Activated CD4-positive, alpha-beta T cell treated with anti-CD3 and anti-CD28 coated beads, Interleukin-2, amount 50 U/mL, for 16 hours (primary cell): ENCODE measurements around the gene CYP4Z1.
"Not testable (repeated sequence)": the region's sequence is repeated elsewhere in the genome, so short reads cannot be mapped to it uniquely, and the experiment has no call there.

Source experiments
- DNase-seq: peaks from one replicate; pipeline ENCODE4 v3.0.0-alpha.2; 2020

Gene CYP4Z1

DNA sequence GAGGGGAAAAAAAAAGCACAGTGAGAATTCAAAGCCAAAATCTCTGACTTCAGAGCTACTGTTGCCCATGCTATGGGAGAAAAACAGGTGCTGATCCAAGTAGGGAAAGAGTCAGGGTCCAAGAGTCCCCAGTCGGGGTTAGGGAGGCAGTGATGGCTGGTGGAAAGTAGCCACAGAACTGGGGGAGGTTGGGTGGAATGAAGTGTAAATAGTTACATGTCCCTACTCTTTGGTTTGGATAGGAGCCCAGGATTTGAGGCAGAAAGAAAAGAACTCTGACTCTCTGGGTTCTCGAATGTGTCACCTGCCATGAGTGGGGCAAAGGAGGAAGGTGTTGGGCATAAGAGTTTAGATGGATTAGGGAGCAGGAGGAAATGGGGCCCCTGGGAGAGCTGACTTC lies 61.8 kb downstream of the CYP4Z1 start:
- DNase-seq, result not testable (repeated sequence)

DNA sequence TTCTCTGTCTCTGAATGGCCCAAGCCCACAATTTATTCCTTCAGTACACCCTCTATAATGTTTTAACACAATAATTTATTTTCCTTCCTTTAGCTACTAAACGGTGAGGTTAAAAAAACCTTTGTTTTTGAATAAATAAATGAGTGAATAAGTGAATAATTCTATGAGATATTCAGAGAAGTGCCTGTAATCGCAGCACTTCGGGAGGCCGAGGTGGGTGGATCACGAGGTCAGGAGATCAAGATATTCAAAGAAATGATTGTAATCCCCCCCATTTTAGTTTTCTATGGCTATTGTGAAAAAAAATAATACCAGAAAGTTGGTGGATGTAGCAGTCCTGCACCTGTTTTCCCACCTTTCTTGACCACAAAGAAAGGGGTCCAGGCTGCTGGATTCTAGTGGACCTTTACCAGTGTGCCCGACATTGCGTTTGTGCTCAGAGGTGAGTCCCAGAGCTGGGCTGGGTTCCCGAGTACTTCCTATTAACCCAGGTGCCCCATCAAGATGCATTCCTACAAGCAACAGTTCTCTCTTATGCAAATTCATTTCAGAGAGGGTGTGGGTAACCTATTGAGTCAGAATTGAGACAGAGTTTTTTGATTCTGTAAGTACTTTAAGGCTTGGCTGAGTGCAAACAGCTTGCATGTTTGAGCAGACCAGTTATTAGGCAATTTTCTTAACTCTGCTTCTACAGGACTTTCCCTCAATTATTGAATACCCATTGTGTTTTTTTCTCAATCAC lies 62.6 kb downstream of the CYP4Z1 start:
- not testable (repeated sequence) for DNase-seq

DNA sequence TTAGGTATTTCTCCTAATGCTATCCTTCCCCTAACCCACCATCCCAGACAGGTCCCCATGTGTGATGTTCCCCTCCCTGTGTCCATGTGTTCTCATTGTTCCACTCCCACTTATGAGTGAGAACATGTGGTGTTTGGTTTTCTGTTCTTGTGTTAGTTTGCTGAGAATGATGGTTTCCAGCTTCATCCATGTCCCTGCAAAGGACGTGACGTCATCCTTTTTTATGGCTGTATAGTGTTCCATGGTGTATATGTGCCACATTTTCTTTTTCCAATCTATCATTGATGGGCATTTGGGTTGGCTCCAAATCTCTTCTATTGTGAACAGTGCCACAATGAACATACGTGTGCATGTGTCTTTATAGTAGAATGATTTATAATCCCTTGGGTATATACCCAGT lies 65.6 kb downstream of the CYP4Z1 start:
- not testable (repeated sequence) for DNase-seq

DNA sequence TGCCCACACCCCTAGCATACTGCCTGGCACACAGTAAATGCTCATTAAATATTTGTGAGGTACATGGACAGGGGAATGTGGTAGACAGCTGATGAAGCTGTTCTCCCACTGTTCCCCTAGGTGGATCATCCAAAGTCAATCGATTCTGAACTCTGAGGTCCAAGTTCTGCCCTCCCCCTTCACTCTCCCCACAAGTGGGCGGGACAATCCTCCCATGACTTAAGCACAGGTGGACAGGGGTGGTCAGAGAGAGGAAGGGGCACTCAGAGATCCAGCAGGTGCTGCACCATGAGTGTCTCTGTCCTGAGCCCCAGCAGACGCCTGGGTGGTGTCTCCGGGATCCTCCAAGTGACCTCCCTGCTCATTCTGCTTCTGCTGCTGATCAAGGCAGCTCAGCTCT lies 70.2 kb downstream of the CYP4Z1 start, which contains the start of gene CYP4A22:
TSS of gene CYP4A22 (plus strand) at position 244 of the 400 bp plus-strand sequence. CDS start at position 289, 45 bp downstream.
- no peak for DNase-seq

DNA sequence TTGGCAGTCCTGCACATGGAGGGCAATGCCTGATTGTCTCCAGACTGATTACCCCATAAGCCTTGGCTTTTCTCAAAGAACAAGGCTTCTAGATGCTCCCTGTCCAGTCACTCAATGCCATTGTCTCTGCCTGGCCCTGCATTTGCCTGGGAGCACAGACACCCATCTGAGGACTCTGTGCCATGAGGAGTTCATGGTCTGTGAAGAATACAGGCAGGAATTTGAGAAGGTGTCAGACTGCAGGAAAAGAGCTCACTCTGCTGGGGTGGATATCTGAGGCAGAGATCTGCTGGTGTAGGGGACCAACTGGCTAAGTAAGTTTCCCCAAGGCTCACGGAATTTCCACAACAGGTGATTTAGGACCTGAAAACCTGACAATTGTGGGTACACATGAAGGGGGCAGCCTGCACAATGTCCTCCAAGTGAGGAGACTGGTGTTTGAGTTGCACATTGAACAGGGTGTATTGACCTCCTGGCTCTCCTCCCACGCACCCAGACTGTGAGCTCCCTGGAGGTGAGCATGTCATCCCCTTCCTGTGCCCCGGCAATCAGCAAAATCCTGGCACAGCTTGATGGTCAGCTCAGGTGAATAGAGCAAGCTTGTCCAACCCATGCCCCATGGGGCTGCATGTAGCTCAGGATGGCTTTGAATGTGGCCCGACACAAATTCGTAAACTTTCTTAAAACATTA lies 71.0 kb downstream of the CYP4Z1 start:
- no peak for DNase-seq

DNA sequence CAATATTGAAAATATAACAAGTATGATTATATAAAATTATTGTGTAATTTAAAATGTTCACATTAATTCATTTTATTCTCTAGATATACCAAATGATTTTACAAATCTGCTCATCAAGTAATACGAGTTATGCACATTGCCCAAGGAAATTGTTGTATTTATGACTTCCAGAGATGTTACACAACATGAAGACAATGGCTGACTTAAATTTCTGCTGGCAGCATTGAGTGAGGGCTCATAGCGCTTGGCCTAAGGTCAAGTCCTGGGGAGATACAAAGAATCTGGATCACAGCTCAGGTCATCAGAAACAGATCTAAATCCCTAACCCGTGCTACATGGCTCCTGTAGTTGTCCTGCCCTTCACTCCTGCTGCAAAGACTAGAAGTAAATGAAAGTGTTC lies 73.3 kb downstream of the CYP4Z1 start:
- not testable (repeated sequence) for DNase-seq

DNA sequence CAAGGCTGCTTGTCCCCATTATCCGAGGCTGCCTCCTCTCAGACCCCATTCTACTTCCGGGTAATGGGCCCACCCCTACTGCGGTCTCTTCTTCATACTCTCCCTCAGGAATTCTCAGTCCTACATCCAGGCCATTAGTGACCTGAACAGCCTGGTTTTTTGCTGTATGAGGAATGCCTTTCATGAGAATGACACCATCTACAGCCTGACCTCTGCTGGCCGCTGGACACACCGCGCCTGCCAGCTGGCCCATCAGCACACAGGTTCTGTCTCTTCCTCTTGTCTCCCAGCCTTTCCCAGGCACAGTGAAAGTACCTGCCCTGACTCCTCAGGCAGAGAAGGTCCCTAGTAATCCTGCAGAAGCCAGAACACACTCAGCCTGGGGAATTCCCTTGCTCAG lies 76.6 kb downstream of the CYP4Z1 start:
- DNase-seq, result not testable (repeated sequence)

DNA sequence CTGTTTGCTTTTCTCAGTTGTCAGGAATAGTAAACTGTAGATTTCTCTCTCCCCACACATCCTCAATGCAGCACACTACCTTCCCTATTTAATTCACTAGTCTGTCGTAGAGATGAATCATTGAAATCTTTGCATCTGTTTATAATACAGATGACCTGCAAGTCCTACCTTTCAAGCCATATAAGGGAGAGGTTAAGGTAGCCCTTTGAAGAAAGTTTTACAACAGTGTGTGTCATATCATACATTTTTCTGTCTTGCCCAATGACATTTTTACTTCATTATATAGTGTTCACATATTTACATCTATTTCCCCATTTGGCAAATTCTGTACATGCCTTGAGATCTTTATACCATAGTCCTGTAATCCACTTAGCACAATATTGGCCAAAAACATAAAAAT lies 79.5 kb downstream of the CYP4Z1 start:
- not testable (repeated sequence) for DNase-seq

DNA sequence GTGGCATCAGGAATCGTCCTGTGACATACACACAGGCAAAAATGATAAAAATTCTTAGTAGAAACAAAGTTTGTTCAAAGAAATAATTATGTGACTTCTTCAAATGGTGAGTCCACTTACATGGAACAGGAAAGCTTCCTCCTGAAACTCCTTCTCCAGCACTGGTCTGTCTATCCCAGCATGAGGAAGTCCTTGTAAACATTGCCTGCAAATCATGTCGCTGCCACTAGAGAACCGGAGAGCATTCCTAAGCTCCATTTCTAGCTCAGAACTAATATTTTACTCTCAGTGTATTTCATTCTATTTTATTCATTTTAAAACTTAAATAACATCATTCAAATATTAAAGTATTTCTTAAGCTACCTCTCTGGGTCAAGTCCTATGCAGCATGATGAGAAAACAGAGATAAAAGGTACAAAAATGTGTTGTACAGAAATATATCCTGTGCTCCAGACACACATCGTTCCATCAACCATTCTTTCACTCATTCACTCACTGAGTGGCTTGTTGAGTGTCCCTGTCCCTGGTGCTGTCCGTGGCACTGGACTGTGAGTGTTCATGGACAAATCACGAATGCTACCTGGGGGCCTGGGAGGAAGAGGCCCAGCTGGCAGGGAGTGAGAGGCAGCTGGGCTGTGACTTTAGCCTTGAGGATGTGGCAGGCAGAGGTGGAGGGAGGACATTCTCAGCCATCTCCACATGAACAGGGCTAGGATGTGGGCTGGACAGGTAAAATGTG lies 80.2 kb downstream of the CYP4Z1 start:
- no peak for DNase-seq

DNA sequence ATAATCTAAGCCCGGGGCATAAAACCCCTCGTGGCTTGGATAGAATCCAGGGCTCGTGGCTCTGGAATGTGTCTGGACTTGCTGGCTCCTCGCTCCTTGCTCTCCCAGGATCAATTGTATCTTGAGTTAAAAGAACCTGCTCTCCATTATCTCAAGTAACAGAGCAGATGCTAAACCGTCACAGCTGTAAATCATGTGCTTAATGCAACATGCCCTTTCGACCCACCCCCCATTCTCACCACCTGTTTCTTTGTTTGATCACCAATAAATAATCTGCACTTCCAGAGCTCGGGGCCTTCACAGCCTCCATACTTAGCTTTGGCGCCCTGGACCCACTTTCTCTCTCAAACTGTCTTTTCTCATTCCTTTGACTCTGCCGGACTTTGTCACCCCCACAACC lies 82.1 kb downstream of the CYP4Z1 start:
- DNase-seq, result not testable (repeated sequence)

DNA sequence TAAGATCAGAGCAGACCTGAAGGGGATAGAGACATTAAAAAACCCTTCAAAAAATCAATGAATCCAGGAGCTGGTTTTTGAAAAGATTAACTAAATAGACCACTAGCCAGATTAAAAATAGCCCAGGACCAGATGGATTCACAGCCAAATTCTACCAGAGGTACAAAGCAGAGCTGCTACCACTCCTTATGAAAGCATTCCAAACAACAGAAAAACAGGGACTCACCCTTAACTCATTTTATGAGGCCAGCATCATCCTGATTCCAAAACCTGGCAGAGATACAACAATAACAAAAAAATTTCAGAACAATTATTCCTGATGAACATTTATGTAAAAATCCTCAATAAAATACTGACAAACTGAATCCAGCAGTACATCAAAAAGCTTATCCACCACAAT lies 89.4 kb downstream of the CYP4Z1 start:
- not testable (repeated sequence) for DNase-seq

DNA sequence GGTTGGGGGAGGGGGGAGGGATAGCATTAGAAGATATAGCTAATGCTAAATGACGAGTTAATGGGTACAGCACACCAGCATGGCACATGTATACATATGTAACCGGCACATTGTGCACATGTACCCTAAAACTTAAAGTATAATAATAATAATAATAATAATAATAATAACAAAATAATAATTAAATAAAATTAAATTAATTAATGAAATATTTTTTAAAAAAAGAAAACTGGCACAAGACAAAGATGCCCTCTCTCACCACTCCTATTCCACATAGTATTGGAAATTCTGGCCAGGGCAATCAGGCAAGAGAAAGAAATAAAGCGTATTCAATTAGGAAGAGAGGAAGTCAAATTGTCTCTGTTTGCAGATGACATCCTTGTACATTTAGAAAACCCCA lies 90.9 kb downstream of the CYP4Z1 start:
- DNase-seq, result not testable (repeated sequence)

DNA sequence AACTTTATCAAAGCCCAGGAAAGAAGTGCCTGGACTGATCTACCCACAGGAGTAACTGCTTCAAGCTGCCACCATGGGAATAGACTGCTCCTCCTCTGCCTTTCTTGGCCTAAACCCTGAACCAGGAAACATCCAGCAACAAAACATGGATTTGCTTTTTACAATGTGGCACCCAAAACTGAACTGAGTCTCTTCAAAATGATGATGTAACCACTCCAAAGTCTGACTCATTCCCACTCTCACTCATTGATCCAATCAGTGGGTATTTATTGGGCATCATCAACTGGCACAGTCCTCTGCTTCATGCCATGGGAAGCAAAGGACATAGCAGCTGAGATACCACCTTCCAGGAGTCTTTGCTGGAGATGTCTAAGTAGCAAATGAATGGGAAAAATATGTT lies 93.7 kb downstream of the CYP4Z1 start:
- DNase-seq, result no peak

DNA sequence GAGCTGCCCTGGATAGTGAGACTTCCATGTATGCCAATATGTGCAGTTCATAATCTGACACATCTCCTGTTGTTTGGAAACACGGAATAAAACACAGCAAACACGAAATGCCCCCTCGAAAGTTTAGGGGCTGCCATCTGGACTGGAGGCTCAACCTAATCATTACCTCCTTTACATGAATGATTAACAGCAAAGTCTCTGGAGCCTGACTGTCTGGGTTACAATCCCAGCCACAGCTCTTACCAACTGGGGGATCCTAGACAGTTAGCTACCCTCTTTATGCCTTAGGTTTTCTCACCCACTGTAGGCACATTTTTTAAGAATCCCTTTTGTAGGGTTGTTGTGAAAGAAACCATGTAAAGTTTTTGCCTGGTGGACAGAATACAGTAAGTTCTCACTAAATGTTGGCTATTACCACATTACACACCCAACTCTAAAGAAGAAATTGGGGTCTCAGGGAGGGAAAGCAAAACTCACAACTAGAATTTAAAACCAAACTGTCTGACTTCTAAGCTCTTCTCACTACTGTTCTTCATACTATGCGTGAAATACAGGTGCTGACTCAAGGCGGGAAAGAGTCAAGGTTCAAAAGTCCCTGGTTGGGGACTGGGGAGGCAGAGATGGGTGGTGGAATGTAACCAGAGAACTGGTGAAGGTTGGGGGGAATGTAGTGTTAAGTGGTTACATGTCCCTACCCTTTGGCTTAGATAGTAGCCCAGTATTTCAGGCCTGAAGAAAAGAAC lies 94.4 kb downstream of the CYP4Z1 start:
- DNase-seq, result no peak

DNA sequence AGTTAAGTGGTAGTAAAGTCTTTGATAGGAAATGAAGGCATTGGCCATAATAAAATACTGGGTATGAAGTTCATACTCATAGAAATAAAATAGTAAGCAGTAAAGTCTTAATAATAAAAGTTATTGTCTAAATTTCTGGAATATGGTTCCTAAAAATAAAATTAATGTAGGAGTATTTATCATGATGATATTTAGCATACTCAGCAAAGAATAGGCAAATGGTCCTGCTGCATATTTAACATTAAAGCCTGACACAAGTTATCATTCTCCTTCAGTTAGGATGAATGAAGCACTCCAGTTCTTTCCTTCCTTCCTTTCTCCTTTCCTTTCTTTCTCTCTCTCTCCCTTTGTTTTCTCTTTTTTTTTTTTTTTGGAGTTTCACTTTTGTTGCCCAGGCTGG lies 97.5 kb downstream of the CYP4Z1 start:
- no peak for DNase-seq
